Colonic mucosa (tissue), 4 donors: ENCODE results near the gene CASP14. TPM values are rescaled to one million over a fixed set of nuclear protein-coding genes. Genes with fewer than 3 reads are reported as not detected.
"Not testable (repeated sequence)": the region's sequence is repeated elsewhere in the genome, so short reads cannot be mapped to it uniquely, and the experiment has no call there.

Experiments used
- DNase-seq: peaks from one replicate; pipeline ENCODE4 v3.0.0-alpha.2; 2020
- H3K27ac ChIP-seq: fragments of 200-600 bp; one replicate; pipeline ENCODE4 v1.8.0; 2021
- H3K27me3 ChIP-seq: fragments of 200-600 bp; one replicate; pipeline ENCODE4 v1.8.0; 2021
- H3K36me3 ChIP-seq: fragments of 200-600 bp; one replicate; pipeline ENCODE4 v1.8.0; 2021
- H3K4me1 ChIP-seq: fragments of 200-600 bp; one replicate; pipeline ENCODE4 v1.8.0; 2021; ENCODE audit warnings: mild to moderate bottlenecking
- H3K4me3 ChIP-seq: fragments of 200-600 bp; one replicate; pipeline ENCODE4 v1.8.0; 2021
- H3K9ac ChIP-seq, 2 donors: one replicate each; pipeline ENCODE4 v1.7.0; 2013; ENCODE audit warnings: control low read depth in 2 of 2, low read depth in 2 of 2, low read length in 2 of 2
- H3K9me3 ChIP-seq: fragments of 200-600 bp; one replicate; pipeline ENCODE4 v1.8.0; 2021
- intact Hi-C: fragments of 100-400 bp; cut with DNase I; formaldehyde crosslinking; loops from one replicate; pipeline ENCODE4 v1.14.1; 2022
- total RNA-seq, 2 donors: library from RNA; stranded (reverse); fragmentation: NEBNext Ultra II Directional in 1 of 2; extraction: Animal tissue kit (Norgen Biotek cat#: 25700) in 1 of 2; gene quantifications; one replicate each; pipeline ENCODE4 v1.2.1, GENCODE V29; 2021
- TF ChIP-seq, protein P1 (sequence below): fragments of 200-600 bp; IDR thresholded peaks from one replicate; pipeline ENCODE4 v1.8.0; 2022; ENCODE audit warnings: antibody characterized with exemption, mild to moderate bottlenecking
- donor health status: healthy.
- donor health status: DM: no; HTN: no; CAD: no.
- donor health status: DM: no; HTN: no; CAD: no.

Gene CASP14
- total RNA-seq, 2 donors from 2014 or later, result not detected

DNA sequence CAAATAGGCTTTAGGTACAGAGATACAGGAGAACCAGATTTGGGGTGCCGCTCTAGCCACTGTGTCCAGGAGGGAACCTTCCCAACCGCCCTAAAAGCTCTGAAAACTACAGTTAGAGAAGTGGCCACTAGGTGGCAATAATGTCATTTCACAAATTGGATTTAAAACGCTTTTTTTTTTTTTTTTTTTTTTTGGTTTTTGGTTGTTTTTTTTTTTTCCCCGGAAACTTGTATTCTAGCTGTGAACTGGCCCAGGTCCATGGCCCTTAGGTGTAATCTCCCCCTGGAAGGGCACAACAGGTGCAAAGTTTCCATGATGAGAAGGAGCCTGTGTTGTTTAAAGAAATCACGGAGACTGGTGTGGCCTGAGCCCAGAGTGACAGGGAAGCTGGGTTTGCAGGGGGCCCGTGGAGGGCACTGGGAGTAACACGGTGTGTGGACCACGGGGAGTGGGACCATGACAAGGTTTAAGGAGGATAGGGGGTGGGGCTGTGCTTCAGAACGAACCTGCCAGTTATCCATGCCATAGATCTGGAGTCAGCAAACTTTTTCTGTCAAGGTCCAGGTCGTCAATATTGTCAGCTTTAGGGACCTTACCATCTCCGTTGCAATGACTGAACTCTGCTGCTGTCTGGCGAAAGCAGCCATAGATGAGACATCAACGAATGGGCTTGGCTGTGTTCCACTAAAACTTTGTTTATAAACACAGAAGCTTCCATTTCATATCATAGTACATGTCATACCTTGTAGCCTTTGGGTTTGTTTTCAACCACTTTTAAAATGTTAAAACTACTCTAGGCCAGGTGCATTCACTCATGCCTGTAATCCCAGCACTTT, 42.9 kb downstream of the CASP14 start:
- Histone ChIP-seq H3K4me1 (peaks cover 3% of the 10 kb centered on the region), H3K27me3 (no peaks in the 10 kb centered on the region), H3K9ac (no peak overlapping the region), H3K36me3 (no peaks in the 10 kb centered on the region), H3K4me3 (no peak overlapping the region), H3K9me3 (no peaks in the 10 kb centered on the region), H3K27ac (no peak overlapping the region)
- peak; percentile 48 for DNase-seq
- intact Hi-C loops, result loop anchor here (2.0 to 5.0 kb wide), 2 partner anchors 59 to 465 kb away; no protein-coding TSS in a partner anchor
- TF ChIP-seq, protein P1, sequence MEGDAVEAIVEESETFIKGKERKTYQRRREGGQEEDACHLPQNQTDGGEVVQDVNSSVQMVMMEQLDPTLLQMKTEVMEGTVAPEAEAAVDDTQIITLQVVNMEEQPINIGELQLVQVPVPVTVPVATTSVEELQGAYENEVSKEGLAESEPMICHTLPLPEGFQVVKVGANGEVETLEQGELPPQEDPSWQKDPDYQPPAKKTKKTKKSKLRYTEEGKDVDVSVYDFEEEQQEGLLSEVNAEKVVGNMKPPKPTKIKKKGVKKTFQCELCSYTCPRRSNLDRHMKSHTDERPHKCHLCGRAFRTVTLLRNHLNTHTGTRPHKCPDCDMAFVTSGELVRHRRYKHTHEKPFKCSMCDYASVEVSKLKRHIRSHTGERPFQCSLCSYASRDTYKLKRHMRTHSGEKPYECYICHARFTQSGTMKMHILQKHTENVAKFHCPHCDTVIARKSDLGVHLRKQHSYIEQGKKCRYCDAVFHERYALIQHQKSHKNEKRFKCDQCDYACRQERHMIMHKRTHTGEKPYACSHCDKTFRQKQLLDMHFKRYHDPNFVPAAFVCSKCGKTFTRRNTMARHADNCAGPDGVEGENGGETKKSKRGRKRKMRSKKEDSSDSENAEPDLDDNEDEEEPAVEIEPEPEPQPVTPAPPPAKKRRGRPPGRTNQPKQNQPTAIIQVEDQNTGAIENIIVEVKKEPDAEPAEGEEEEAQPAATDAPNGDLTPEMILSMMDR, result peak; percentile 65

DNA sequence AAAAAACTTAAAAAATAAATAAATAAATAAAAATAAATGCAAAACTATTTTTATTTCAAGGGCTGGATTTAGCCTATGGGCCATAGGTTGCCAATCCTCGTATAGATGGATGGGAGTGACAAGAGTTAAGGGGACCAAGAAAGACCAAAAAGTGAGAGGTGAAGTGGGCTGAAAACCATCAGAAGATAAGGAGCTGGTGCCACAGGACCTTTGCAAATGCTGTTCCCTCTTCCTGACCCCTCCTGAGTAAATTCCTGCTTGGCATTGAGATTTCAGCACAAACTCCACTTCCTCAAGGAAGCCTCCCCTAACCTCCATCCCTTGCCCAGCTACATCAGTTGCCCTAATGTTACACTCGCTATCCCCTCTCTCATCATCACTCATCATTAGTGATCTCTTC, 43.7 kb downstream of the CASP14 start:
- H3K4me3 ChIP-seq, result no peak overlapping the region
- intact Hi-C loops, result loop anchor here (2.0 to 5.0 kb wide), 2 partner anchors 58 to 464 kb away; no protein-coding TSS in a partner anchor

DNA sequence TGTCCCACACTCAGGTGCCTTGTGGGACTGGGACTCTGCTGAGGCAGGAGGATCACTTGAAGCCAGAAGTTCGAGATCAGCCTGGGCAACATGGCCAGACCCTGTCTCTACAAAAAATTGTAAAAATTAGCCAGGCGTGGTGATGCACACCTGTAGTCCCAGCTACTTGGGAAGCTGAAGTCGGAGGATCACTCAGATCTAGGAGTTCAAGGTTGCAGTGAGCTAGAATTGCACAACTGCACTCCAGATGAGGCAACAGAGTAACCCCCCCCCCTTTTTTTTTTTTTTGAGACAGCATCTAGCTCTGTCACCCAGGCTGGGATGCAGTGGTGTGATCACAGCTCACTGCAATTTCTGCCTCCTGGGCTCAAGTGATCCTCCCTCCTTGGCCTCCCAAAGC, 46.9 kb downstream of the CASP14 start:
- H3K4me1 ChIP-seq, result peaks cover 3% of the 10 kb centered on the region
- no peak overlapping the region for H3K4me3 ChIP-seq
- no peak overlapping the region for H3K9ac ChIP-seq
- no peaks in the 10 kb centered on the region for H3K9me3 ChIP-seq
- H3K27ac ChIP-seq, result no peak overlapping the region
- no peaks in the 10 kb centered on the region for H3K27me3 ChIP-seq
- intact Hi-C loops, result no loop called here
- no peak for DNase-seq
- no peaks in the 10 kb centered on the region for H3K36me3 ChIP-seq
- TF ChIP-seq, protein P1, result no peak

More for the DNA sequence above, 43.7 kb downstream of the CASP14 start:
- Histone ChIP-seq H3K27ac (no peak overlapping the region), H3K27me3 (no peaks in the 10 kb centered on the region), H3K9ac (no peak overlapping the region), H3K36me3 (no peaks in the 10 kb centered on the region), H3K4me1 (peaks cover 3% of the 10 kb centered on the region), H3K9me3 (no peaks in the 10 kb centered on the region)
- DNase-seq, result no peak
- TF ChIP-seq, protein P1, result no peak

DNA sequence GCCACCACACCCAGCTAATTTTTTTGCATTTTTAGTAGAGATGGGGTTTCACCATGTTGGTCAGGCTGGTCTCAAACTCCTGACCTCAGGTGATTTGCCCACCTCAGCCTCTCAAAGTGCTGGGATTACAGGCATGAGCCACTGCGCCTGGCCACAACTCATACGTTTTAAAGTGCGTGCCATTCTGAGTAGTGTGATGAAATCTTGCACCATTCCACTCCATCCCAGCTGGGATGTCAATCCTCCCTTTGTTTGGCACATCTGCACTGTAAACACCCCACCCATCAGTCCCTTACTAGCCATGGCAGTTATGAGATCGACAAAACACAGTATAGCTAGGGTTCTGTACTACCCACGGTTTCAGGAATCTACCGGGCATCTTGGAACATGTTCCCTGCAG, 48.7 kb downstream of the CASP14 start:
- H3K9ac ChIP-seq, H3K4me1 ChIP-seq, DNase-seq, H3K4me3 ChIP-seq, H3K27ac ChIP-seq, intact Hi-C loops, H3K36me3 ChIP-seq, H3K27me3 ChIP-seq, H3K9me3 ChIP-seq: not testable (repeated sequence)

DNA sequence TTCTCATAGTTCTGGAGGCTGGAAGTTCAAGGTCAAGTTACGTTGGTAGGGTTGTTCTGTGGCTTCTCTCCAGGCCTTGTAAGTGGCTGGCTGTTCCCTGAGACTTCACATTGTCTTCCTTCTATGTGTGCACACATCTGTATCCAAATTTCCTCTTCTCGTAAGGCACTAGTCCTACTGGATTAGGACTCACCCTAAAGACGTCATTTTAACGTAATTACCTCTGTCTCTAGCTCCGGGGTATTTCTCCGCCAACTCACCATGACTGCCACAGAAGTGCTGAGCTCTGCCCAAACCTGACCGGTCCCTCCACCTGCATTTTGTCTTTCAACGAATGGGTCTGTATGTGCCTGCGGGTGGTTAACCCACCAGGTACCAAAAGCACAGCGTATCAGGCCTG, 49.2 kb downstream of the CASP14 start:
- no peaks in the 10 kb centered on the region for H3K4me1 ChIP-seq
- H3K27ac ChIP-seq, result no peak overlapping the region
- H3K4me3 ChIP-seq, result no peak overlapping the region
- H3K27me3 ChIP-seq, result no peaks in the 10 kb centered on the region
- no peaks in the 10 kb centered on the region for H3K9me3 ChIP-seq
- intact Hi-C loops, result no loop called here
- no peak overlapping the region for H3K9ac ChIP-seq
- TF ChIP-seq, protein P1, result no peak
- H3K36me3 ChIP-seq, result no peaks in the 10 kb centered on the region
- DNase-seq, result no peak

DNA sequence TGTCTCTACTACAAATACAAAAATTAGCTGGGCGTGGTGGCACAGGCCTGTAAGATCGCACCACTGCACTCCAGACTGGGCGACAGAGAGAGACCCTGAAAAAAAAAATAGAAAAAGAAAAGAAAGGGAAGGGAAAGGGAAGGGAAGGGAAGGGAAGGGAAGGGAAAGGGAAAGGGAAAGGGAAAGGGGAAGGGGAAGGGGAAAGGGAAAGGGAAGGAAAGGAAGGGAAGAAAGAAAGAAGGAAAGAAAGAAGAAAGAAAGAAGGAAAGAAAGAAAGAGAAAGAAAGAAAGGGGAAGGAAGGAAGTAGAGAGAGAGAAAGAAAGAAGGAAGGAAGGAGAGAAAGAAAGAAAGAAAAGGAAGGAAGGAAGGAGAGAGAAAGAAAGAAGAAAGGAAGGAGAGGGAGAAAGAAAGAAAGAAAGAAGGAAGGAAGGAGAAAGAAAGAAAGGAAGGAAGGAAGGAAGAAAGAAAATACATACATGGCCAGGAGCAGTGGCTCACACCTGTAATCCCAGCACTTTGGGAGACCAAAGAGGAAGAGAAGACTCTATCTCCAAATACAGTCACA, 49.8 kb downstream of the CASP14 start:
- intact Hi-C loops, result no loop called here
- TF ChIP-seq, protein P1, result no peak
- no peaks in the 10 kb centered on the region for H3K36me3 ChIP-seq
- H3K4me3 ChIP-seq, result no peak overlapping the region
- no peak for DNase-seq
- H3K27me3 ChIP-seq, result no peaks in the 10 kb centered on the region
- no peaks in the 10 kb centered on the region for H3K4me1 ChIP-seq
- no peak overlapping the region for H3K9ac ChIP-seq
- no peaks in the 10 kb centered on the region for H3K9me3 ChIP-seq
- no peak overlapping the region for H3K27ac ChIP-seq
